Fibroblast of lung (primary cell): Measurements from ENCODE around the gene CHST8. TPM values are rescaled to one million over a fixed set of nuclear protein-coding genes. Genes with fewer than 3 reads are reported as not detected.
A peak's percentile ranks its signal among the peaks of the same experiment; 100 is the strongest.

ENCODE experiments used
- DNase-seq, 2 donors: peaks; one replicate each; pipeline versions ENCODE4 v3.0.0 to v3.0.0-alpha.2; 2010; ENCODE audit warnings: low read depth in 2 of 2
- H2AFZ ChIP-seq: 2 replicates; pipeline ENCODE4 v1.5.1; 2012; ENCODE audit warnings: low read length, control low read depth, inconsistent platforms
- H3K27ac ChIP-seq: 2 replicates; pipeline ENCODE4 v1.5.1; 2011; ENCODE audit warnings: low read length, control low read depth; ENCODE audit not compliant: insufficient read depth
- H3K27me3 ChIP-seq: 2 replicates; pipeline ENCODE4 v1.5.1; 2011; ENCODE audit warnings: mild to moderate bottlenecking, low read length; ENCODE audit not compliant: control insufficient read depth, insufficient read depth
- H3K36me3 ChIP-seq: 2 replicates; pipeline ENCODE4 v1.5.1; 2011; ENCODE audit warnings: low read length; ENCODE audit not compliant: control insufficient read depth, insufficient read depth
- H3K4me1 ChIP-seq: 2 replicates; pipeline ENCODE4 v1.5.1; 2011; ENCODE audit warnings: low read length; ENCODE audit not compliant: control insufficient read depth, insufficient read depth; ENCODE audit errors: extremely low read depth
- H3K4me2 ChIP-seq: 2 replicates; pipeline ENCODE4 v1.5.1; 2011; ENCODE audit warnings: low read length, control low read depth; ENCODE audit not compliant: insufficient read depth; ENCODE audit errors: extremely low read depth
- H3K4me3 ChIP-seq, 4 experiments: fragments of 200-600 bp in 1 of 4; sonication (generic) in 1 of 4; replicated peaks in 1 of 4; 2 replicates each; pipeline ENCODE4 v1.5.1; 2011 to 2016; ENCODE audit warnings: low read length in 4 of 4, low read depth in 3 of 4, mild to moderate bottlenecking in 3 of 4, control low read depth in 2 of 4, inconsistent platforms in 1 of 4, mixed read lengths in 1 of 4; ENCODE audit not compliant: insufficient read depth in 1 of 4; ENCODE audit errors: control extremely low read depth in 1 of 4
- H3K79me2 ChIP-seq: 2 replicates; pipeline ENCODE4 v1.5.1; 2012; ENCODE audit warnings: mild to moderate bottlenecking, low read length, inconsistent platforms; ENCODE audit not compliant: control insufficient read depth, insufficient read depth
- H3K9ac ChIP-seq: 2 replicates; pipeline ENCODE4 v1.5.1; 2011; ENCODE audit warnings: mild to moderate bottlenecking, low read length, control low read depth; ENCODE audit not compliant: insufficient read depth
- H3K9me3 ChIP-seq: 2 replicates; pipeline ENCODE4 v1.5.1; 2012; ENCODE audit warnings: low read depth, low read length; ENCODE audit not compliant: control insufficient read depth, insufficient read depth
- H4K20me1 ChIP-seq: 2 replicates; pipeline ENCODE4 v1.5.1; 2011; ENCODE audit warnings: low read length; ENCODE audit not compliant: control insufficient read depth, insufficient read depth; ENCODE audit errors: extremely low read depth
- EZH2 ChIP-seq: IDR thresholded peaks from 2 replicates; pipeline ENCODE4 v1.5.1; 2012; ENCODE audit warnings: low read length, control low read depth, mild to moderate bottlenecking; ENCODE audit errors: missing control alignments
- polyA plus RNA-seq, 2 donors: library from polyadenylated mRNA; depleted of rRNA in 1 of 2; stranded (reverse) in 1 of 2; unstranded in 1 of 2; fragments of >200 nt; gene quantifications; 2 replicates each; pipeline ENCODE4 v1.2.1, GENCODE V29; 2011 to 2012; ENCODE audit warnings: missing spikeins in 1 of 2
- total RNA-seq: library from RNA; depleted of rRNA; stranded (reverse); fragments of >200 nt; gene quantifications from 2 replicates; pipeline ENCODE4 v1.2.1, GENCODE V29; 2014
- TF ChIP-seq, protein P1 (sequence below), 2 donors: IDR thresholded peaks in 1 of 2; conservative IDR thresholded peaks in 1 of 2; 1 replicate in 1 of 2; 2 replicates in 1 of 2; pipeline ENCODE4 v1.5.1; 2011 to 2012; ENCODE audit warnings: low read length in 2 of 2, control low read depth in 1 of 2, inconsistent platforms in 1 of 2, low read depth in 1 of 2, mild to moderate bottlenecking in 1 of 2

CHST8 gene
- total and polyA plus RNA-seq, 2 donors (not counting 1 experiment from before 2014, with no cell fraction given): not detected

DNA sequence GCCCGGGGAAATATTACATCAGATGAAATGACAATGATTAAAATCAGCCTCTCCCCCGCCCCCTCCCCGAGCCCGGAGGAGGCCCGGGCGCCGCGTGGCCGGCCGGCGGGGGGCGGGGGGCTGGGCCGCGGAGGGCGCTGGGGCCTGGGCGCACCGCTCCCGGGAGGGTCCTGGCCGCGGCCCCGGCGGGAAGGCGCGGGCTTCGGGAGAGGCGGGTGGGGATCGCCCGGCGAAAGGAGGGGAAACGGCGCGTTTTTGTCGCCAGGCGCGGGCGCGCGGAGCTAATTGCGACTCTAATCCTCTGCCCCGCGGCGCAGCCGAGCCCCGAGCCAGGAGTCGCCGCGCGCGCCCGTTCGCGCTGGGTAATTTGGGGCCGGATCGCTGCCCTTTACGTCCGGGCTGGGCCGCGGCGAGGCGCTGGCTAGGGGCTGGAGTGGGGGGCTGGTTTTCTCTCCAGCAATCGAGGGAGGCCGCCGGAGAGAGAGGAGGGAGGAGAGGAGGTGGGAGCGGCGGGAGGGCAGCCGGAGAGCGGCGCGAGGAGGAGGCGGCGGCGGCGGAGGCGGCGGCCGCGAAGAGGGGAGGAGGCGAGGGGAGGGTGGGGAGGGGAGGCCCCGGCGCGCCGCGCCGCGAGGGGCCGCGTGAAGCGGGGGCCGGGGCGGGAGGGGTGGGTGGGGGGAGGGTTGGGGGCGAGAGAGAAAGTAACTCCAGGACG is 174.6 kb downstream of the CHST8 start, which contains the start of gene KCTD15:
Gene KCTD15 (plus strand): TSS at position 707 of the 712 bp plus-strand sequence. CDS start 3,585 bp downstream, outside the sequence.
- Histone ChIP-seq H3K27me3 (no peaks in the 10 kb centered on the region), H3K4me2 (peak within 1 kb of the TSS; percentile 82)
- peak; percentile 42 to 59 for DNase-seq

DNA sequence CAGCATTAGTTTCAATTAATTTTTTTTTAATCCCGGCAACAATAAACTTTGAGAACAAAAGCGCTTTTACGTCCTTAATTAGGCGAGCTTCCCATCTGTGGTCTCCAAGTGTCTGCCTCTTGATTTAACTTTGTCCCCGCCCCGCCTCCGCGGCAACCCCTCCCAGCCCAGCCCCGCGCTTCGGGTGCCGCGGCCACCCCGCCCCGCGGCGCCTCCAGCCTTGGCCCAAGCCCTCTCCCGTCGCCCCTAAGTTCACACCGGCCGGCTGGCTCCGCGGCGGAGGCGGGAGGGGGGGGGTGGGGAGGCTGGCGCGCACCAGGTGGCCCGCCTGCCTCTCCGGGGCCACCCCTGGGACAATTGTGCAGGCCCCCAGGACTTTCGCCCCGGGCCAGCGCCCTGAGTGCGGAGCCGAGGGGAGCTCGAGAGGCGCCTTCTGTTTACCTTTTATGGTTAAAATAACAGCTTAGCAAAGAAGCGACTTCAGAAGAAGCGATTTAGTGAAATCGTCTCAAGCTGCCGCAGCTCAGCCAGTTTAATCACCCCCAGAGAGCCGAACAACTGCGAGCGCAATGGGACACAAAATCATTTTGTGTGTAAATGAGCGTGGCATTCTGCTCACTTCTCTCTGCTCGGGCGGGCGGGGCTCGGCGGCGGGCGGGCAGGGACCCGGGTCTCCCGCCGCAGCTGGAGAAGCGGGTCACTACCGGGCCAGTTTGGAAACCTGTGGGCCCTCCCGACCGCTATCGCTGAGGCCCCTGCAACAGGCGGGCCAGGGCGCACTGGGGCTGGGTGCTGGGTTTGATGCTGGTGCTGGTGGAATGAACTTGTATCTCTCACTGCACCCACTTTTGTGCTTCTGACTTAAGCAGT is 176.3 kb downstream of the CHST8 start:
- H3K9ac ChIP-seq: no peak overlapping the region
- TF ChIP-seq EZH2: no peak
- TF ChIP-seq, protein P1, sequence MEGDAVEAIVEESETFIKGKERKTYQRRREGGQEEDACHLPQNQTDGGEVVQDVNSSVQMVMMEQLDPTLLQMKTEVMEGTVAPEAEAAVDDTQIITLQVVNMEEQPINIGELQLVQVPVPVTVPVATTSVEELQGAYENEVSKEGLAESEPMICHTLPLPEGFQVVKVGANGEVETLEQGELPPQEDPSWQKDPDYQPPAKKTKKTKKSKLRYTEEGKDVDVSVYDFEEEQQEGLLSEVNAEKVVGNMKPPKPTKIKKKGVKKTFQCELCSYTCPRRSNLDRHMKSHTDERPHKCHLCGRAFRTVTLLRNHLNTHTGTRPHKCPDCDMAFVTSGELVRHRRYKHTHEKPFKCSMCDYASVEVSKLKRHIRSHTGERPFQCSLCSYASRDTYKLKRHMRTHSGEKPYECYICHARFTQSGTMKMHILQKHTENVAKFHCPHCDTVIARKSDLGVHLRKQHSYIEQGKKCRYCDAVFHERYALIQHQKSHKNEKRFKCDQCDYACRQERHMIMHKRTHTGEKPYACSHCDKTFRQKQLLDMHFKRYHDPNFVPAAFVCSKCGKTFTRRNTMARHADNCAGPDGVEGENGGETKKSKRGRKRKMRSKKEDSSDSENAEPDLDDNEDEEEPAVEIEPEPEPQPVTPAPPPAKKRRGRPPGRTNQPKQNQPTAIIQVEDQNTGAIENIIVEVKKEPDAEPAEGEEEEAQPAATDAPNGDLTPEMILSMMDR (conservative IDR thresholded peaks at IDR 0.05 in 1 of 2, IDR thresholded peaks at IDR 0.05 in 1 of 2; ENCODE audit: low read depth in 1 of 2, low read length in 2 of 2): no peak
- H3K36me3 ChIP-seq: no peaks in the 10 kb centered on the region
- H3K27me3 ChIP-seq: no peaks in the 10 kb centered on the region
- H3K4me3 ChIP-seq: peak overlapping the region; percentile 51 to 67 (median 58)
- no peaks in the 10 kb centered on the region for H3K79me2 ChIP-seq
- peak; percentile 48 to 58 for DNase-seq
- H3K9me3 ChIP-seq: no peaks in the 10 kb centered on the region
- no peak overlapping the region for H3K27ac ChIP-seq
- peaks cover 3% of the 10 kb centered on the region for H3K4me1 ChIP-seq
- H4K20me1 ChIP-seq: no peaks in the 10 kb centered on the region
- peak overlapping the region; percentile 82 for H3K4me2 ChIP-seq
- no peak overlapping the region for H2AFZ ChIP-seq

More for the DNA sequence above, 174.6 kb downstream of the CHST8 start, which contains the start of gene KCTD15:
- peak within 1 kb of the TSS; percentile 65 for H3K9ac ChIP-seq
- no peaks in the 10 kb centered on the region for H3K79me2 ChIP-seq
- peak within 1 kb of the TSS; percentile 49 for H2AFZ ChIP-seq
- no peaks in the 10 kb centered on the region for H3K36me3 ChIP-seq
- H3K27ac ChIP-seq: peak within 1 kb of the TSS; percentile 53
- H3K9me3 ChIP-seq: no peaks in the 10 kb centered on the region
- H4K20me1 ChIP-seq: no peaks in the 10 kb centered on the region
- peak within 1 kb of the TSS; percentile 52 to 67 (median 64) for H3K4me3 ChIP-seq
- TF ChIP-seq, protein P1 (conservative IDR thresholded peaks at IDR 0.05 in 1 of 2, IDR thresholded peaks at IDR 0.05 in 1 of 2; ENCODE audit: low read depth in 1 of 2, low read length in 2 of 2): no peak
- TF ChIP-seq EZH2: no peak
- peaks cover 3% of the 10 kb centered on the region for H3K4me1 ChIP-seq

DNA sequence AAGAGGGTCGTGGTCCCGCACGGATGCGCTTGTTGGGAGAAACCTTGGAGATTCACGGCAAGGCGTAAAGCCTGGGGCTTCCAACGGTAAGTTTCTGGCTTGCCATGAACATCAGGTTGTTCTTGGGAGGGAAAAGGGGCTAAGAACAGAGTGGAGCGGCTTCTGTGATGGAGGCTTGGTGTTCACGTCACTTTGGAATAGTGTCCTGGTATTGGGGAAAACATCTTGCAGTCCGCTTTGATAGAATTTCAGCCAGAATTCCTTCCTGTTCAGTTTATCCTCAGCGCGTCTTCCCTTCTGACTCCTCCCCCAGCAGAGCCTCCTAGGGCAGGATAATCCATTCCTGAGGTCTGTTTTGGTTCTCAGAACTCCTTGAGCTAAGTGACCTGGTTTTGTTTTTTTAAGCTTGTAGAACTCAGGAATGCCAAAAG is 176.9 kb downstream of the CHST8 start:
- Histone ChIP-seq H3K9me3 (no peaks in the 10 kb centered on the region), H3K4me3 (peak overlapping the region in 1 of 4 experiments; percentile 29), H3K79me2 (no peaks in the 10 kb centered on the region), H2AFZ (no peak overlapping the region), H3K27ac (no peak overlapping the region), H3K9ac (no peak overlapping the region), H4K20me1 (no peaks in the 10 kb centered on the region), H3K27me3 (no peaks in the 10 kb centered on the region), H3K4me2 (peak overlapping the region; percentile 44), H3K36me3 (no peaks in the 10 kb centered on the region), H3K4me1 (peaks cover 3% of the 10 kb centered on the region)
- TF ChIP-seq, protein P1 (conservative IDR thresholded peaks at IDR 0.05 in 1 of 2, IDR thresholded peaks at IDR 0.05 in 1 of 2; ENCODE audit: low read depth in 1 of 2, low read length in 2 of 2): no peak
- no peak for TF ChIP-seq EZH2
- DNase-seq: peak; percentile 18 to 57
